ENCODE measurements around the gene JAK3.

The JAK3 gene

GRCh38 chr19:17855280-17856152, 7.7 kb upstream of the JAK3 start:
- ATAC-seq = peak; percentile 48
- Mint-ChIP-seq H3K27ac (peak overlapping the region; percentile 30 to 48), H3K9me3 (peaks cover 0 to 7% of the 10 kb centered on the region in 2 donors), H3K27me3 (no peaks in the 10 kb centered on the region), H3K4me3 (no peak overlapping the region), H3K4me1 (peaks cover 39% of the 10 kb centered on the region)
- DNase-seq = peak; percentile 89 to 92

- H3K9me3 Mint-ChIP-seq = peaks cover 0 to 7% of the 10 kb centered on the region in 2 donors
- peaks cover 39% of the 10 kb centered on the region for H3K4me1 Mint-ChIP-seq
- ATAC-seq = no peak
- no peak overlapping the region for H3K4me3 Mint-ChIP-seq
- no peak for DNase-seq
- no peaks in the 10 kb centered on the region for H3K27me3 Mint-ChIP-seq
- H3K27ac Mint-ChIP-seq = no peak overlapping the region
Observed at GRCh38 chr19:17854061-17854460, 6.3 kb upstream of the JAK3 start.

- H3K27ac Mint-ChIP-seq = peak overlapping the region; percentile 98 to 99
Observed at GRCh38 chr19:17848595-17849292, 962 bp upstream of the JAK3 start.

GRCh38 chr19:17846146-17846545, 1.6 kb downstream of the JAK3 start:
- ATAC-seq (no peak), DNase-seq (peak in 1 of 2 donors; percentile 53)
- Mint-ChIP-seq H3K4me1 (peaks cover 69% of the 10 kb centered on the region), H3K4me3 (peak overlapping the region; percentile 85 to 87), H3K27ac (peak overlapping the region; percentile 72 to 78), H3K27me3 (no peaks in the 10 kb centered on the region), H3K9me3 (no peaks in the 10 kb centered on the region)

More at GRCh38 chr19:17848595-17849292, 962 bp upstream of the JAK3 start:
- Mint-ChIP-seq H3K9me3 (peaks cover 0 to 7% of the 10 kb centered on the region in 2 donors), H3K27me3 (no peaks in the 10 kb centered on the region), H3K4me3 (peak overlapping the region; percentile 87 to 93), H3K4me1 (peaks cover 69% of the 10 kb centered on the region)
- DNase-seq (no peak), ATAC-seq (no peak)

GRCh38 chr19:17843908-17844490, 3.8 kb downstream of the JAK3 start:
- Mint-ChIP-seq H3K4me1 (peaks cover 56% of the 10 kb centered on the region), H3K27me3 (no peaks in the 10 kb centered on the region), H3K4me3 (peak overlapping the region in 1 of 2 donors; percentile 85), H3K9me3 (no peaks in the 10 kb centered on the region), H3K27ac (peak overlapping the region in 1 of 2 donors; percentile 68)
- ATAC-seq (no peak), DNase-seq (no peak)

GRCh38 chr19:17843292-17843827, 4.4 kb downstream of the JAK3 start:
- no peak overlapping the region for H3K4me3 Mint-ChIP-seq

GRCh38 chr19:17842663-17843291, 5.0 kb downstream of the JAK3 start:
- Mint-ChIP-seq H3K4me3 (no peak overlapping the region), H3K27ac (no peak overlapping the region), H3K9me3 (no peaks in the 10 kb centered on the region)

More at GRCh38 chr19:17843292-17843827, 4.4 kb downstream of the JAK3 start:
- ATAC-seq = no peak
- Mint-ChIP-seq H3K27me3 (no peaks in the 10 kb centered on the region), H3K4me1 (peaks cover 49% of the 10 kb centered on the region), H3K9me3 (no peaks in the 10 kb centered on the region), H3K27ac (peak overlapping the region in 1 of 2 donors; percentile 68)
- DNase-seq = no peak

GRCh38 chr19:17841810-17842662, 5.7 kb downstream of the JAK3 start:
- H3K27me3 Mint-ChIP-seq = no peaks in the 10 kb centered on the region
- H3K9me3 Mint-ChIP-seq = no peaks in the 10 kb centered on the region
- H3K4me1 Mint-ChIP-seq = peaks cover 48% of the 10 kb centered on the region
- ATAC-seq (peak; percentile 52), DNase-seq (peak in 1 of 2 donors; percentile 52)
- H3K4me3 Mint-ChIP-seq = no peak overlapping the region
- H3K27ac Mint-ChIP-seq = no peak overlapping the region

More at GRCh38 chr19:17842663-17843291, 5.0 kb downstream of the JAK3 start:
- ATAC-seq (peak; percentile 25), DNase-seq (no peak)
- Mint-ChIP-seq H3K27me3 (no peaks in the 10 kb centered on the region), H3K4me1 (peaks cover 47% of the 10 kb centered on the region)

- no peaks in the 10 kb centered on the region for H3K27me3 Mint-ChIP-seq
- DNase-seq (no peak), ATAC-seq (no peak)
- peaks cover 49% of the 10 kb centered on the region for H3K4me1 Mint-ChIP-seq
- H3K27ac Mint-ChIP-seq = peak overlapping the region in 1 of 2 donors; percentile 84
- H3K4me3 Mint-ChIP-seq = no peak overlapping the region
- H3K9me3 Mint-ChIP-seq = no peaks in the 10 kb centered on the region
Observed at GRCh38 chr19:17841371-17841809, 6.4 kb downstream of the JAK3 start.

GRCh38 chr19:17840019-17840418, 7.8 kb downstream of the JAK3 start:
- ATAC-seq = no peak
- peaks cover 47% of the 10 kb centered on the region for H3K4me1 Mint-ChIP-seq
- no peak for DNase-seq
- H3K4me3 Mint-ChIP-seq = no peak overlapping the region
- H3K27me3 Mint-ChIP-seq = no peaks in the 10 kb centered on the region
- peak overlapping the region in 1 of 2 donors; percentile 82 for H3K27ac Mint-ChIP-seq
- no peaks in the 10 kb centered on the region for H3K9me3 Mint-ChIP-seq

GRCh38 chr19:17837972-17838371, 9.8 kb downstream of the JAK3 start:
- no peak for ATAC-seq
- Mint-ChIP-seq H3K27ac (peak overlapping the region in 1 of 2 donors; percentile 30), H3K9me3 (no peaks in the 10 kb centered on the region), H3K4me3 (no peak overlapping the region), H3K27me3 (no peaks in the 10 kb centered on the region), H3K4me1 (peaks cover 27% of the 10 kb centered on the region)
- no peak for DNase-seq

GRCh38 chr19:17836530-17836929, 11.3 kb downstream of the JAK3 start:
- Mint-ChIP-seq H3K27me3 (no peaks in the 10 kb centered on the region), H3K9me3 (no peaks in the 10 kb centered on the region), H3K27ac (peak overlapping the region in 1 of 2 donors; percentile 56), H3K4me3 (no peak overlapping the region), H3K4me1 (peaks cover 27% of the 10 kb centered on the region)
- ATAC-seq (no peak), DNase-seq (no peak)

- Mint-ChIP-seq H3K27ac (peak overlapping the region; percentile 13 to 75), H3K27me3 (no peaks in the 10 kb centered on the region), H3K4me3 (no peak overlapping the region), H3K9me3 (no peaks in the 10 kb centered on the region), H3K4me1 (peaks cover 29% of the 10 kb centered on the region)
- ATAC-seq (no peak), DNase-seq (no peak)
Observed at GRCh38 chr19:17835182-17836006, 12.4 kb downstream of the JAK3 start.
